ENCODE data around the gene HOXD9. TPM values are rescaled to one million over a fixed set of nuclear protein-coding genes. Genes with fewer than 3 reads are reported as not detected.

HOXD9 gene
- total RNA-seq, 1 donor from 2014 or later = not detected

DNA sequence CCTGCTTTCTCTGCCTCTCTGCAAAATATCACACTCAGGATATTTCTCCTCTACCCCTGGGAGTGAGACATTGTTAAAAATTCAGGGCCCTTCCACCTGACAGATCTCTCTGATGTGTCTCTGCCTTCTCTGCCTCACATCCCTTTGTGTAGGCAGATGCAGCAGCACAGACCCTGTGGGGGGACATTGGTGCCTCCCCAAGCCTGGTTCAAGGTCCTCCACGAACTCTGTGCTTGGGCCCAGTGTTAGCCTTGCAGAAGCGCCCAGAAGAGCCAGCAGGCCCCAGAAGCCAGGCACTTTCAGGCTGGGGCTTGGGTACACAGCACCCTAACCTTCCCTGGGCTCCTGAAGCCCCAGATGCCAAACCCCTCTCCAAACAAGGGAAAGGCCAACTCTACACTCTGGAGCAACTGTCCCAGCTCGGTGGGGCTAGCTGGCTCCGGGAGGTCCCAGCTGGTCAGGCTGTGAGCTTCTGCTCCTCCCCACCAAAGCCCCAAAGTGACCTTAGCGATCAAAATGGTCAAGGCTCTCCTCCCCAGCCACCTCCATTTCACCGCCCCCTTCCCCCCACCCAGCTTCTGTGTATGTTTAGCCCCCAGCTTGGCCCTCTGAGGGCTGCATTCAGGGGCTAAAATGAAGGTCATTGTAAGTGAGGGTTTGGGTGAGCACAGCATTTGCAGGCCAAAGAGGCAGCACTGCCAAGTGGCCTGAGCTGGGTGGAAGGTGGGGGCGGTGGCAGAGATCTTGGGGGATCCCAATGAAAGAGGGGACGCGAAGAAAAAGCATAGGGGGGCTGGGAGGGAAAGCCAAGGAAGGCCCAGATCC lies 2.6 kb downstream of the HOXD9 start:
- H3K9me3 Mint-ChIP-seq (ENCODE audit: unreplicated experiment) = no peaks in the 10 kb centered on the region
- peaks cover 4% of the 10 kb centered on the region for H3K36me3 Mint-ChIP-seq (ENCODE audit: unreplicated experiment)
- H3K27ac Mint-ChIP-seq (ENCODE audit: unreplicated experiment) = no peak overlapping the region
- TF ChIP-seq, protein P1, sequence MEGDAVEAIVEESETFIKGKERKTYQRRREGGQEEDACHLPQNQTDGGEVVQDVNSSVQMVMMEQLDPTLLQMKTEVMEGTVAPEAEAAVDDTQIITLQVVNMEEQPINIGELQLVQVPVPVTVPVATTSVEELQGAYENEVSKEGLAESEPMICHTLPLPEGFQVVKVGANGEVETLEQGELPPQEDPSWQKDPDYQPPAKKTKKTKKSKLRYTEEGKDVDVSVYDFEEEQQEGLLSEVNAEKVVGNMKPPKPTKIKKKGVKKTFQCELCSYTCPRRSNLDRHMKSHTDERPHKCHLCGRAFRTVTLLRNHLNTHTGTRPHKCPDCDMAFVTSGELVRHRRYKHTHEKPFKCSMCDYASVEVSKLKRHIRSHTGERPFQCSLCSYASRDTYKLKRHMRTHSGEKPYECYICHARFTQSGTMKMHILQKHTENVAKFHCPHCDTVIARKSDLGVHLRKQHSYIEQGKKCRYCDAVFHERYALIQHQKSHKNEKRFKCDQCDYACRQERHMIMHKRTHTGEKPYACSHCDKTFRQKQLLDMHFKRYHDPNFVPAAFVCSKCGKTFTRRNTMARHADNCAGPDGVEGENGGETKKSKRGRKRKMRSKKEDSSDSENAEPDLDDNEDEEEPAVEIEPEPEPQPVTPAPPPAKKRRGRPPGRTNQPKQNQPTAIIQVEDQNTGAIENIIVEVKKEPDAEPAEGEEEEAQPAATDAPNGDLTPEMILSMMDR (IDR thresholded peaks at IDR 0.05) = no peak
- H3K4me3 Mint-ChIP-seq (ENCODE audit: unreplicated experiment) = no peak overlapping the region
- peaks cover 20% of the 10 kb centered on the region for H3K4me1 Mint-ChIP-seq (ENCODE audit: unreplicated experiment)
- DNase-seq (ENCODE audit: extremely low spot score, unreplicated experiment) = no peak
- H3K27me3 Mint-ChIP-seq (ENCODE audit: unreplicated experiment) = peaks cover 81% of the 10 kb centered on the region

GRCh38 chr2:176125772-176126054 lies 3.2 kb downstream of the HOXD9 start:
- peaks cover 77% of the 10 kb centered on the region for H3K27me3 Mint-ChIP-seq (ENCODE audit: unreplicated experiment)
- no peak overlapping the region for H3K27ac Mint-ChIP-seq (ENCODE audit: unreplicated experiment)
- peaks cover 22% of the 10 kb centered on the region for H3K4me1 Mint-ChIP-seq (ENCODE audit: unreplicated experiment)
- no peak for DNase-seq (ENCODE audit: extremely low spot score, unreplicated experiment)
- TF ChIP-seq, protein P1 (IDR thresholded peaks at IDR 0.05) = no peak
- H3K4me3 Mint-ChIP-seq (ENCODE audit: unreplicated experiment) = no peak overlapping the region
- H3K36me3 Mint-ChIP-seq (ENCODE audit: unreplicated experiment) = peaks cover 4% of the 10 kb centered on the region
- H3K9me3 Mint-ChIP-seq (ENCODE audit: unreplicated experiment) = no peaks in the 10 kb centered on the region

GRCh38 chr2:176126929-176127773 lies 4.6 kb downstream of the HOXD9 start:
- DNase-seq (ENCODE audit: extremely low spot score, unreplicated experiment) = no peak
- Mint-ChIP-seq H3K27ac (ENCODE audit: unreplicated experiment) (no peak overlapping the region), H3K27me3 (ENCODE audit: unreplicated experiment) (peaks cover 81% of the 10 kb centered on the region), H3K4me1 (ENCODE audit: unreplicated experiment) (peaks cover 28% of the 10 kb centered on the region), H3K4me3 (ENCODE audit: unreplicated experiment) (no peak overlapping the region), H3K36me3 (ENCODE audit: unreplicated experiment) (peaks cover 2% of the 10 kb centered on the region), H3K9me3 (ENCODE audit: unreplicated experiment) (no peaks in the 10 kb centered on the region)
- TF ChIP-seq, protein P1 (IDR thresholded peaks at IDR 0.05) = peak; percentile 90

DNA sequence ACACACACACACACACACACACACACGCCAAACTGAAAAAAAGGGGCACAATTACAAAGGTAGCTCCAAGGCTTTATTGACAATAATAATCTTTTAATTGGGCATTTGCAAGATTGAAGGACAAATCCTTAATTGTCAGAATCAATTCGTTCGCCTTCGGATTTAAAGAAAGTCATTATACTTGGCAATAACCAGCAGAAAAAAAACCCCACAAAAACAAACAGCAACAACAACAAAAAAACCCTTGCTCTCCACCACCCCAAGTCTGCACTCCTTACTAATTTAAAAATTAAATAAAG lies 5.2 kb downstream of the HOXD9 start:
- no peaks in the 10 kb centered on the region for H3K9me3 Mint-ChIP-seq (ENCODE audit: unreplicated experiment)
- TF ChIP-seq, protein P1 (IDR thresholded peaks at IDR 0.05) = no peak
- DNase-seq (ENCODE audit: extremely low spot score, unreplicated experiment) = no peak
- peaks cover 2% of the 10 kb centered on the region for H3K36me3 Mint-ChIP-seq (ENCODE audit: unreplicated experiment)
- H3K27ac Mint-ChIP-seq (ENCODE audit: unreplicated experiment) = no peak overlapping the region
- H3K4me3 Mint-ChIP-seq (ENCODE audit: unreplicated experiment) = no peak overlapping the region
- peaks cover 29% of the 10 kb centered on the region for H3K4me1 Mint-ChIP-seq (ENCODE audit: unreplicated experiment)
- H3K27me3 Mint-ChIP-seq (ENCODE audit: unreplicated experiment) = peaks cover 82% of the 10 kb centered on the region
